Muscle of back (tissue), 11 donors: ENCODE measurements around the gene ACSM3. TPM values are rescaled to one million over a fixed set of nuclear protein-coding genes. Genes with fewer than 3 reads are reported as not detected.

Experiments used
- DNase-seq, 3 donors: peaks; one replicate each; pipeline versions ENCODE4 v3.0.0 to v3.0.0-alpha.2; 2013
- polyA plus RNA-seq, 10 donors: library from polyadenylated mRNA; unstranded; fragments of 120-200 nt; gene quantifications; one replicate each; pipeline ENCODE4 v1.2.1, GENCODE V29; 2013; ENCODE audit not compliant: insufficient read length in 10 of 10

The ACSM3 gene
- polyA plus RNA-seq, 10 donors, result 2.3 to 6.4 (median 3.2) TPM

DNA sequence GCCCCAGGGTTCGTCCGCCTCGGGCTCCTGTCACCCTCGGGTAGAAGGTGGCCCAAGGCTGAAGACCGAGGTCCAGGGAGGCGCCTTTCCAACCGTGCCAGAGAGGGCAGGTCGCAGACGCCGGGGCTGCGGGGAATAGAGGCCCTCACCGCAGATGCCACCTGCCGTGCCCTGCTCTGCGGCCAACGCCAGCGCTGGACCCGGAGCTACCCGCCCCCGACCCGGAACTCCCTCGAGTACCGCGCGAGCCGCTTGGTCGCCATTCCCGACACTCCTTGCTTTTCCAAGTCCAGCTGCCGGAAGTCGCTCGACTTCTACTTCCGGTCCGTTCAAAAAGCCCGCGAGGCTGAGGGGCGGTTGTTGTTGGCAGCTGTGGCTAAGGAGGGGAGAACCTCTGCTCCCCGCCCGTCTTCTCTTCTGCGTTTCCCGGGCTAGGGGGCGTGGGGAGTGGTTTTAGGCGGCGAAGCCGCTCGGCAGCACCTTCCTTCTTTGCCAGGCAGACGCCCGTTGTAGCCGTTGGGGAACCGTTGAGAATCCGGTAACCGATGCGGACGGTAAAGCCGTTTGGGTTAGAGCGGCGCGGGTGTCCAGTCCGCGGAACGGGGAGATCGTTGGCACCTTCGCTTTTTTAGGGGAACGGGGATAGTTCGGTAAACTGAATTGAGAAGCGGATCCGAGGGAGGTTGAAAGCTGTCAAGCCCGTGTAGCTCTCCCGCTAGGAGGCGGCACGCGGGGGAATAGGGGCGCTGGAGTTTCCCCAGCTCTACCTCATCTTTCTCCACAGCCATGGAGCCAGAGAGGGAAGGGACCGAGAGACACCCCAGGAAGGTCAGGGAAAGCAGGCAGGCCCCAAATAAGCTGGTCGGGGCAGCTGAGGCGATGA is 42.6 kb downstream of the ACSM3 start, which contains the start of the genes ERI2 and REXO5:
Gene ERI2, minus strand, starts transcription at position 305 of the 883 bp plus-strand sequence. Its CDS starts 42 bp downstream, at position 263.
Gene REXO5, plus strand, starts transcription at position 360 of the 883 bp plus-strand sequence. Its CDS starts 427 bp downstream, at position 787.
- peak; percentile 95 to 97 (median 96) for DNase-seq

DNA sequence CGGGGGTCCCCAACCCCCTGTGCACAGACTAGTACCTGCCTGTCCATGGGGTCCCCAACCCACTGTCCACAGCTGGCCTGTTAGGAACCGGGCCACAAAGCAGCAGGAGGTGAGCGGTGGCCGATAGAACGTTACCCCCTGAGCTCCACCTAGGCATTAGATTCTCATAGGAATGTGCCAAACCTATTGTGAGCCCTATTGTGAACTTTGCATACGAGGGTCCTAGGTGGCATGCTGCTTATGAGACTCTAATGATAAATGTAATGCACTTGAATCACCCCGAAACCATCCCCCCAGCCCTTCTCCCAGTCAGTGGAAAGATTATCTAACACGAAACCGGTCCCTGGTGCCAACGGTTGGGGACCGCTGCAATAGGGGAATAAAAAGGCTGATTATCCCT is 44.0 kb downstream of the ACSM3 start:
- DNase-seq, result no peak

DNA sequence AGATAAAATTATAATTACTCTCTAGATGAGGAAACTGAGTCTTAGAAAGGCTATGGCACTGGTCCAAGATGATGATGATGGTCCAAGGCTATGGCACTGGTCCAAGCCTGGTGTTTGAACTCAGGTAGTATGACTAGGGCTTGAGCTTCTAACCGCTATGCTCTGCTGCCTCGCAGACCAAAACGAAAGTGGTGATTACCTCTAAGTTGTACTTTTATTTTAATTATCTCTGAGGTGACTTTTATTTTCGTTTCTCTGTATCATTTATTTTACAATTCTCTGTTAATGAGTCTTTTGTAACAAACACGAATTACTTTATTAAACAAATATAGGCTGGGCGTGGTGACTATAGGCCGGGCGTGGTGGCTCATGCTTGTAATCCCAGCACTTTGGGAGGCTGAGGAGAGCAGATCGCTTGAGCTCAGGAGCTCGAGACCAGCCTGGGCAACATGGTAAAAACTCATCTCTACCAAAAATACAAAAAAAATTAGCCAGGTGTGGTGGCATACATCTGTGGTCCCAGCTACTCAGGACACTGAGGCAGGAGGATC is 48.1 kb downstream of the ACSM3 start:
- DNase-seq, result no peak

DNA sequence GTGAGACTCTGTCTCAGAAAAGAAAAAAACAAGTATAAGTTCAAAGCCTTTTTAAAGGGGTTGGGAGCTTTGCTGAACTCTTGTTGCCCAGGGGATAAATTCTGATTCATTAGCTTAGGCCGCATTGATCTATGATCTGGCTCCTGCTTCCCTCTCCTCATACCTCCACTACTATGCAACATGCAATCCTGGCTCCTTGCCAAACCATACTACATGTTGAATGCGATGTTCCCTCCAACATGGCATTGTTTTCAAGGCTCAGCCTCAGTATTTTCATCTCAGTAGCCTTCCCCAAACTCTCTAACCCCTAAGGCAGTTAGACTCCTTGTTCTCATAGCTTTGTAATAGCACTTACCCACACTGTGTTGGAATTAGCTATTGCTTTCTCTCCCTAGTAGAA is 48.7 kb downstream of the ACSM3 start:
- no peak for DNase-seq

DNA sequence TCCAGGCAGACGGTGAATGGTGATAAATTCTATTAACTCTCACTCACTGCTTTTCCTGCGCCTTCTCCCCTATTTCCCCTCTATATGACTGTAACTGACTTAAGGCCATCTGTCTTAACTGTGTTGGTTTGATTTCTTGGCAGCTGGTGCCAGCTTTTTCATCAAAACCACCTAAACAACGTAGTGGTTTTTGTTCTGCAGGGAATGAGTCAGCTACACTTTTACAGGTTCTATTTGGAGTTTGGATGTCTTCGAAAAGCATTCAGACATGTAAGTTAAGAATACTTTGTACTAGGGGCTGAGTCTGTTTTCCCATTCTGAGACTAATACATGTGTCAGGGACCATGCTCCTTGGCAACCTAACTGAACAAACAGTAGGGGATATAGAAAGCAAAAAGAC is 51.0 kb downstream of the ACSM3 start:
- DNase-seq, result no peak

DNA sequence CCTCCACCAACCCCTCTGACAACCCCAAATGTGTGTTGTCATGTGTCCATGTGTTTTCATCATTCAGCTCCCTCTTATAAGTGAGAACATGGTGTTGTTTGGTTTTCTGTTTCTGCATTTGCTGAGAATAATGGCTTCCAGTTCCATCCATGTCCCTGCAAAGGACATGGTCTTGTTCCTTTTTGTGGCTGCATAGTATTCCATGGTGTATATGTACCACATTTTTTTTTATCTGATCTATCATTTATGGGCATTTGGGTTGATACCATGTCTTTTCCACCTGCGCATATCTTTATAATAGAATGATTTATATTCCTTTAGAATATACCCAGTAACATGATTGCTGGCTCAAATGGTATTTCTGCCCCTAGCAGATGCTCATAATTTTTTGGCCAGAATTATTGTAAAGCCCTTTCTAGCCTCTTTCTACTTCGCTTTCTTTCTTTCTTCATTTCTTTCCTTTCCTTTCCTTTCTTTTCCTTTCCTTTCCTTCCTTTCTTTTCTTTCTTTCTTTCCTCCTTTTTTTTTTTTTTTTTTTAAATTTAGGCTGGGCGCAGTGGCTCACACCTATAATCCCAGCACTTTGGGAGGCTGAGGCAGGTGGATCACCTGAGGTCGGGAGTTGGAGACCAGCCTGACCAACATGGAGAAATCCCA is 55.2 kb downstream of the ACSM3 start:
- no peak for DNase-seq

DNA sequence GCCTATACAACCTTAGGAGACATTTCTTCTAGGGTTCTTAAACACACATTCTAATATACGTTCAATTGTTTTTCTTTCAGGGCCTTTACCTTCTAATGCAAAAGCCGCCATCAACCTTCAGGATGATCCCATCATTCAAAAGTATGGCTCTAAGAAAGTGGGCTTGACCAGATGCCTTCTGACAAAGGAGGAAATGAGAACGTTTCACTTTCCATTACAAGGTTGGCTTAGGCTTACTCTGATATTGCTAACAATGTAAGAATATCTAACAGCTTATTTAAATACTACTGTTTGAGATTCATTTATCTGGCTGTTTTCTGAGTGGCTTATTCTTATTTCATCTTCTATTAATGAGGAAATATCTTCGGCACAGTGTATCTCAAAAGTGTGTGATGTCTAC is 57.9 kb downstream of the ACSM3 start:
- no peak for DNase-seq

DNA sequence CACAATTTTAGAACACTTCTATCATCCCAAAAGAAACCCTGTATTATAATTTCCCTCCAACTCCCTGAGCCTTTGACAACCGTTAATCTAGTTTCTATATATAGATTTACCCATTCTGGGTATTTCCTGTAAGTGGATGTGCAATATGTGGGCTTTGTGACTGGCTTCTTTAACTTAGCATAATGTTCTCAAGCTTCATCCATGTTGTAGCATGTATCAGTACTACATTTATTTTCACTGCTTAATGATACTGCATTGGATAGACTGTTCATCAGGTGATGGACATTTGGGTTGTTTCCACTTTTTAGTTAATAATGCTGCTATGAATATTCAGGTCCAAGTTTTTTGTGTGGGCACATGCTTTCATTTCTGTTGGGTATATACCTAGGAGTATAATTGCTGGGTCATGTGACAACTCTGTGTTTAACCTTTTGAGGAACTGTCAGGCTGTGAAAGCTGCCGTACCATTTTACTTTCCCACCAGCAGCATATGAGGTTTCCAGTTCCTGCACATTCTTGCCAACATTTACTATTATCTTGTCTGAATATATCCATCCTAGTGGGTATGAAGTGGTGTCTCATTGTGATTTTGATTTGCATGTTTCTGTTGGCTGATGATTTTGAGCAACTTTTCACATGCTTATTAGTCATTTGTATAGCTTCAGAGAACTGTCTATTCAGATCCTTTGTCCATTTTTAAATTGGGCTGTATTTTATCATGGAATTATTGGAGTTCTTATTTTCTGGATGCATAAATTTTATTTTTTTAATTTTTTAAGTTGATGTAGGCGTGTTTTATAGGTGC is 58.9 kb downstream of the ACSM3 start:
- no peak for DNase-seq

DNA sequence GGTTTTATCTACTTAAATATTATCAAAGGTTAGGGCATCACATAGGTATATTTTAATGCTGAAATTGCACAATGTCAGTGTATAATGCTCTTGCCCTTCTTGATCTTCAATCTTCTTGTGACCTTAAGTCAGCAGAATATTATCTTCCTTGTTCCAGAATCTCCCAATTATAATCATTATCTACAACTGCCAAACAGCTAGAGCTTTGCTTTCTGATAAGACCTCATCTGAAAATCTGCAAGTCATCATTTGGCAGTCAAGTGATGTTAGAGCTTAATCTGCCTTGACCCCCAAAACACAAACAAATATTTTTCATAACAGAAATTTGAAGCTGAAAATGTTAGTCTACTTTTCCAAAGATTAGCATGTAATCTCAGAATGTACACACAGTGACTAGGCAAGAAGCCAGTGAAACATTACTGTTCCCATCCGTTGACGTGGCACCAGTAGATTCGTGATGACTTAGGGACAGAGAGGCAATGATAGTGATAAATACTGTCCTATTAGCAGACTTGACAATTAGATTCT is 62.3 kb downstream of the ACSM3 start:
- DNase-seq, result no peak

DNA sequence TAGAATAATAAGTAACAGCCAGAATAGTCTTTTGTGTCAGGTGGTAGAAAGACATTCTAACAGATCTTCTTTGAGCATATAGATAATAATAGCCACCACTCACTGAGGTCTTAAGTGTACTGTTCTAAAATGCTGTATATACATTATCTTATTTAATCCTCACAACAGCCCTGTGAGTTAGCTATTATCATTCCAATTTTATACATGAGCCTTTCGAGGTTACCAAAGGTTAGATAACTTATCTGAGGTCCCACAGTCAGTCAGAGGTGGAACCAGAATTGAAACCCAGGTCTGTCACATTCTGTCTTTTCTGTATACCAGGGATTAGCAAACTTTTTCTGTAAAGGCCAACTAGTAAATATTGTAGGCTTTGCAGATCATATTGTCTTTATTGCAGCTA is 65.7 kb downstream of the ACSM3 start:
- no peak for DNase-seq

DNA sequence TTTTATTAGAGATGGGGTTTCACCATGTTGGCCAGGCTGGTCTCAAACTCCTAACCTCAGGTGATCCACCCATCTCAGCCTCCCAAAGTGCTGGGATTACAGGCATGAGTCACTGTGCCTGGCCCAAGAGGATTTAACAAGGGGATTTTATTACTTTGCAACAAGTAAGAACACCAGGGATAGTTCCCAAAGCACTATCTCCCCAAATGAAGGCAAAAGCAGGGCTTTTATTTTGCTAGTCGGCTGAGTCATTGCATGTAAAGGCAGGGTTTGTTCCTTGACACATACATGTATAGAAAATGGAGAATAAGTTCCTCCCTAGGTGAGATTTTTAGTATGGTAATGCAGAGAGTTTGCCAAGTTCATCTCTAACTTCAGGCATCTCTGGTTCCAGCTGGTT is 66.6 kb downstream of the ACSM3 start:
- DNase-seq, result no peak

DNA sequence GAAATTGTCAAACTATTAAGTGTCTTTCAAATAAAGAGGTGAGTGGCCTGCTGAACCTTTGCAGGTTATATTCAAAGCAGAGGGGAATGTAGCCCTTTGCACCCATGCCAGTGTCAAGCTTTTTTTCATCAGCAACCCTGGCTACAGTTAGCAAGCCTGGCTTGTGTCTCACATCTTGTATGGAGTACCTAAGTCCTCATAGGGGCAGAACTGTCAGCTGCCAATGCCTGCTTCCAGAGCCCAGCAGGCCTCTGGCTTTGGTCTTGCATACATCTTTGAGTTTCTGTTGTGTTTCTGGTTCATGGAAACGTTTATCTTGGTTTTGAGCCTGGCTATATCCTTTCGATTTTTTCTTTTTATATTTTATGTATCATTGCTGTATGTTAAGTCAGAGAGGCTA is 69.3 kb downstream of the ACSM3 start:
- DNase-seq, result no peak

DNA sequence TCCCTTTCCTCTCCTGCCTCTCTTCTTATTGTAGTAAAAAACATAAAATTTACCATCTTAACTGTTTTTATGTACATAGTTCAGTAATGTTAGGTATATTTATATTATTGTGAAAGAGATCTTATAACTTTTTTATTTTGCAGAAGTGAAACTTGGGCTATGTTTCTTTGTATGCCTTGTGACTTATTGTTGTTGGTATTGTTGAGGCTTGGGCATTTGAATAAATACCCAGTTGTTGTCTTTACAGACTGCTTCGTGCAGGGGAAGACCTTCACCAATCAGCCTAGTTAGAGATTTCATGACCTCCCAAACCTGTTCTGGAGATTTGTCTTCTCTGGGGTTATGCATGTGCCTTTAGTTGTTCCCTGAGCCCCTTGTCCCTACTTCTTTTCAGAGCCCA is 74.4 kb downstream of the ACSM3 start:
- DNase-seq, result no peak

DNA sequence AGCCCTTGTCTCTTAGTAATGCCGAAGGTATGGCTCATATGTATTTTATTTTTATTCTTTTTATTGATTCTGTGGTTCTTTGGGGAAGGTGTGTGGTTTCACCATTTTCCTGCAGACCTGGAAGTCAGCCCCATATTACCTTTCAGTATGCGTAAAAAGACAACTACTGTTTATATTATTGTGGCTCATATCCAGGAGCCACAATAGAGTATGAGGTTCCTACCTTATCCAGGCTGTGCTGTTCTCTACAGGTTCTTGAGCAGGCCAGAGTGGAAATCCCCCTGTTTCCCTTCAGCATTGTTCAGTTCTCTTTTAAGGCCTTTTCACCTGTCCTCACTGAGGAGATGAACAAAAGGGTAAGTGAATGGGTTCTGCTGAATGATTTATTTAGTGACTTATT is 75.7 kb downstream of the ACSM3 start:
- no peak for DNase-seq

DNA sequence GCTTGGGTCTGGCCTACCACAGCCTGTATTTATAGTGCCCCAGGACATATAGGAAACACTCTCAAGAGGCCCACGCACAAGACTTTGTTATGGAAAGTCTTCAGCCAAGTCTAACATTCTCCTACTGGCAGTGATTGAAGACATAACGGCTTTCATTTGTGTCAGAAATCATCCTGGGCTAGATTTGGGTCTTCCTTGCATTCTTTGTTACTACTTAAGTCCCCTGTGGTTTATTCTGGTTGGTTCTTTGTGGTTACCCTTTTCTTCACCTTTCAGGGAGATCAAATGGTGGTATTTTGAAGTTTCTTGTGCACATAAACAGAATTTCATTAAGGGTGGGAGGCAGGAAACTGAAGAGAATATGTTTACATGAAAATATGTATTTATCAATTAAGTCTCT is 80.2 kb downstream of the ACSM3 start:
- no peak for DNase-seq

DNA sequence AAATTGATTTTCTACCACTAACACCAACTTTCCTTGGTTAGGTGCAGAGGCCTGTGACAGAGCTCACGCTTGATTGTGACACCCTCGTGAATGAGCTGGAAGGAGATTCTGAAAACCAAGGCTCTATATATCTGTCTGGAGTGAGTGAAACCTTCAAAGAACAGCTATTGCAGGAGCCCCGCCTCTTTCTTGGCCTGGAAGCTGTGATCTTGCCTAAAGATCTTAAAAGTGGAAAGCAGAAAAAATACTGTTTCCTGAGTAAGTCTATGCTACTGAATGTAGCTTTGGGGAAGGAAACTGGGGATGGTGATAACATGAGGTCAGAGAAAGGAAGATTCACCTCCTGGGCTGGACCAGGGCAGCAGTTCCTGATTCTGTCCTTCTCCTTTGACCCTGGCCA is 80.8 kb downstream of the ACSM3 start:
- DNase-seq, result no peak

DNA sequence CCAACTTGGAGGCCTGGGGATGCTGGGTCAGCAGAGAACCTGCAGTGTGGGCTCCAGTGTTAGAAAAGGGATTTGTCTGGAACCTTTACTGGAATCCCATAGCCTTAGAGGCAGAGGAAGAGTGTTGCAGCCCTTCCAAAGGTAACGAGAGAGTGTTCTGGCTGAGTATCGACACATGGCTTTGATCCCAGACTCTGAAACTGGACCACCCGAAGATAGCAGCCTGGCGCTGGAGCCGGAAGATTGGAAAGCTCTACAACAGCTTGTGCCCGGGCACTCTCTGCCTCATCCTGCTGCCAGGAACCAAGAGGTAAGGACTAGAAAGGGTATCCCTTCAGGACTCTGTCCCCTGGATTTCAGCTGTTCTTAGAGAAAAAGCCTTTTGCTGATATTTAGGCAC is 82.2 kb downstream of the ACSM3 start:
- DNase-seq, result no peak

DNA sequence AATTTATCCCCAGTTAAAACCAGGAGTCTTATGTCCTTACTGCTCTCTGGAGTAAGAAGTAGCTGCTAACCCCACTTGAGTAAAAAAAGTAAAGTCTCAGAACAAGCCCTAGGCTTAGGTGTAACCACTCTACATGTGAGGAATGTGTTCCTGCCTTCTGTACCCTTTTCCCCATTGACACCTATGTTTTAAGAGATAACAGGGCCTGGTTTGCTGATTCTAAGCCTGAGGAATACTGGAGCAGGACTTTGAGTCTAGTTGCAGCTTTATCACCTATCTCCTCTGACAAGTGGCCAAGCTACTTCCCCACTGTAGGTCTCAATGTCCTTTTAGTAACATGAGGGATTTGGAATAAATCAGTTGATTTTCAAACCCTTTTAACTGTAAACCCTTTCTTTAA is 82.7 kb downstream of the ACSM3 start:
- no peak for DNase-seq
